Keratinocyte (primary cell): ENCODE data around the gene CHST8. TPM values are rescaled to one million over a fixed set of nuclear protein-coding genes. Genes with fewer than 3 reads are reported as not detected.

ENCODE experiments used
- DNase-seq: peaks from one replicate; pipeline ENCODE4 v3.0.0-alpha.2; 2011; ENCODE audit warnings: low read depth, missing footprints, low spot score
- FAIRE-seq: peaks from 2 replicates; lab custom pipeline; 2011; peaks lifted over from hg19 to GRCh38; lab: Jason Lieb, UNC
- H2AFZ ChIP-seq: 2 replicates; pipeline ENCODE4 v1.6.0; 2012; ENCODE audit warnings: low read length, control low read depth, inconsistent platforms; ENCODE audit not compliant: control insufficient read depth
- H3K27ac ChIP-seq: 2 replicates; pipeline ENCODE4 v1.5.1; 2011; ENCODE audit warnings: low read length; ENCODE audit not compliant: control insufficient read depth, insufficient read depth
- H3K27me3 ChIP-seq: 3 replicates; pipeline ENCODE4 v1.6.0; 2011; ENCODE audit warnings: low read length; ENCODE audit not compliant: control insufficient read depth, insufficient read depth; ENCODE audit errors: extremely low read depth
- H3K36me3 ChIP-seq, 2 experiments: 2 replicates in 1 of 2; 3 replicates in 1 of 2; pipeline ENCODE4 v1.5.1; 2011; ENCODE audit warnings: low read length in 2 of 2, mild to moderate bottlenecking in 1 of 2; ENCODE audit not compliant: control insufficient read depth in 2 of 2, insufficient read depth in 2 of 2; ENCODE audit errors: extremely low read depth in 1 of 2
- H3K4me1 ChIP-seq: 3 replicates; pipeline ENCODE4 v1.5.1; 2011; ENCODE audit warnings: low read length; ENCODE audit not compliant: control insufficient read depth, insufficient read depth; ENCODE audit errors: extremely low read depth
- H3K4me2 ChIP-seq: 3 replicates; pipeline ENCODE4 v1.6.0; 2011; ENCODE audit warnings: low read depth, low read length; ENCODE audit not compliant: control insufficient read depth, insufficient read depth; ENCODE audit errors: extremely low read depth
- H3K4me3 ChIP-seq, 3 experiments: fragments of 200-600 bp in 1 of 3; sonication (generic) in 1 of 3; 2 replicates in 2 of 3; 3 replicates in 1 of 3; pipeline ENCODE4 v1.5.1; 2011 to 2016; ENCODE audit warnings: low read length in 3 of 3, mild to moderate bottlenecking in 3 of 3, control low read depth in 2 of 3, inconsistent platforms in 1 of 3, low read depth in 1 of 3, mixed read lengths in 1 of 3, mixed run types in 1 of 3, moderate library complexity in 1 of 3; ENCODE audit not compliant: control insufficient read depth in 2 of 3, insufficient read depth in 2 of 3; ENCODE audit errors: extremely low read depth in 1 of 3
- H3K79me2 ChIP-seq: 2 replicates; pipeline ENCODE4 v1.6.0; 2012; ENCODE audit warnings: low read length; ENCODE audit not compliant: control insufficient read depth, insufficient read depth
- H3K9ac ChIP-seq: 3 replicates; pipeline ENCODE4 v1.6.0; 2011; ENCODE audit warnings: low read length; ENCODE audit not compliant: control insufficient read depth, insufficient read depth; ENCODE audit errors: extremely low read depth
- H3K9me1 ChIP-seq: 3 replicates; pipeline ENCODE4 v1.6.0; 2011; ENCODE audit warnings: low read length; ENCODE audit not compliant: control insufficient read depth, insufficient read depth; ENCODE audit errors: extremely low read depth
- H3K9me3 ChIP-seq: 2 replicates; pipeline ENCODE4 v1.5.1; 2012; ENCODE audit warnings: low read depth, low read length; ENCODE audit not compliant: control insufficient read depth
- H4K20me1 ChIP-seq: 3 replicates; pipeline ENCODE4 v1.6.0; 2011; ENCODE audit warnings: low read length; ENCODE audit not compliant: control insufficient read depth, insufficient read depth; ENCODE audit errors: extremely low read depth
- EZH2 ChIP-seq: IDR thresholded peaks from one replicate; pipeline ENCODE4 v1.6.1; 2012; ENCODE audit warnings: inconsistent platforms, mild to moderate bottlenecking, low read length, moderate library complexity
- dilution Hi-C: fragments of 300-500 bp; cut with MboI; formaldehyde crosslinking; loops from one replicate; pipeline ENCODE4 v1.7.0; 2020; ENCODE audit warnings: low sequenced_read_pairs; ENCODE audit not compliant: extremely low pct_ligation_motif_present
- polyA plus RNA-seq, 5 experiments: library from polyadenylated mRNA; depleted of rRNA in 3 of 5; stranded (reverse) in 3 of 5; stranded (forward) in 1 of 5; unstranded in 1 of 5; fragments of >200 nt; gene quantifications; 1 replicate in 1 of 5; 2 replicates in 3 of 5; 3 replicates in 1 of 5; pipeline versions ENCODE4 v1.2.1 to v1.2.3, GENCODE V29; 2011 to 2012; ENCODE audit warnings: missing spikeins in 2 of 5, low read depth in 1 of 5, low replicate concordance in 1 of 5
- TF ChIP-seq, protein P1 (sequence below), 3 experiments: IDR thresholded peaks in 1 of 3; conservative IDR thresholded peaks in 1 of 3; optimal IDR thresholded peaks in 1 of 3; 2 replicates in 2 of 3; 3 replicates in 1 of 3; pipeline versions ENCODE3 to v1.5.1; 2011; ENCODE audit warnings: low read length in 3 of 3, mild to moderate bottlenecking in 3 of 3, moderate library complexity in 2 of 3, control low read depth in 1 of 3, inconsistent platforms in 1 of 3; ENCODE audit not compliant: insufficient read depth in 2 of 3; ENCODE audit errors: extremely low read depth in 1 of 3

Gene CHST8
- polyA plus RNA-seq, 1 donor (not counting 4 experiments of a cell fraction or from before 2014, with no cell fraction given): not detected

DNA sequence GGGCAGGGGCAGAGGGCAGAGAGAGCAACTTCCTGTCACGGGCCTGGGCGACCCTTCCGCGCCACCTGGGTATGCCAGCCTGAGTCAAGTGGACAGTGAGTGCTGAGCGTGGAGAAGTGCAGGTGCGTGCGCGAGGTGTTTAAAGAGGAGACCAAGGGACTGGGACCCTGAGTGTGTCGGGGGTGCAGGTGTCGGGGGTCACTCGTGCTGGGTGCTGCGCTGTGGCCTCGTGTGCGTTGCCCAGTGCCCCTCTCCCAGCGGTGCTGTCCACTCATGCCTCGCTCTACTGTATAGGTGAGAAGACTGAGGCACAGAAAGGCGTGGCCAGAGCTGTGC lies 156.0 kb downstream of the CHST8 start:
- H3K9me1 ChIP-seq: no peaks in the 10 kb centered on the region
- peaks cover 3% of the 10 kb centered on the region for H3K4me1 ChIP-seq
- peaks cover 27% of the 10 kb centered on the region for H3K27me3 ChIP-seq
- no peak overlapping the region for H2AFZ ChIP-seq
- FAIRE-seq (no peak), DNase-seq (no peak)
- H3K4me3 ChIP-seq: no peak overlapping the region
- dilution Hi-C loops: no loop called here
- H3K79me2 ChIP-seq: no peaks in the 10 kb centered on the region
- no peak for TF ChIP-seq EZH2
- TF ChIP-seq, protein P1, sequence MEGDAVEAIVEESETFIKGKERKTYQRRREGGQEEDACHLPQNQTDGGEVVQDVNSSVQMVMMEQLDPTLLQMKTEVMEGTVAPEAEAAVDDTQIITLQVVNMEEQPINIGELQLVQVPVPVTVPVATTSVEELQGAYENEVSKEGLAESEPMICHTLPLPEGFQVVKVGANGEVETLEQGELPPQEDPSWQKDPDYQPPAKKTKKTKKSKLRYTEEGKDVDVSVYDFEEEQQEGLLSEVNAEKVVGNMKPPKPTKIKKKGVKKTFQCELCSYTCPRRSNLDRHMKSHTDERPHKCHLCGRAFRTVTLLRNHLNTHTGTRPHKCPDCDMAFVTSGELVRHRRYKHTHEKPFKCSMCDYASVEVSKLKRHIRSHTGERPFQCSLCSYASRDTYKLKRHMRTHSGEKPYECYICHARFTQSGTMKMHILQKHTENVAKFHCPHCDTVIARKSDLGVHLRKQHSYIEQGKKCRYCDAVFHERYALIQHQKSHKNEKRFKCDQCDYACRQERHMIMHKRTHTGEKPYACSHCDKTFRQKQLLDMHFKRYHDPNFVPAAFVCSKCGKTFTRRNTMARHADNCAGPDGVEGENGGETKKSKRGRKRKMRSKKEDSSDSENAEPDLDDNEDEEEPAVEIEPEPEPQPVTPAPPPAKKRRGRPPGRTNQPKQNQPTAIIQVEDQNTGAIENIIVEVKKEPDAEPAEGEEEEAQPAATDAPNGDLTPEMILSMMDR (optimal IDR thresholded peaks at IDR 0.05 in 1 of 3, IDR thresholded peaks at IDR 0.05 in 1 of 3, conservative IDR thresholded peaks at IDR 0.05 in 1 of 3; ENCODE audit: extremely low read depth in 1 of 3, insufficient read depth in 2 of 3, low read length in 3 of 3): no peak
- no peaks in the 10 kb centered on the region for H4K20me1 ChIP-seq
- no peak overlapping the region for H3K27ac ChIP-seq
- H3K9ac ChIP-seq: no peak overlapping the region
- H3K9me3 ChIP-seq: no peaks in the 10 kb centered on the region
- no peak overlapping the region for H3K4me2 ChIP-seq
- no peaks in the 10 kb centered on the region for H3K36me3 ChIP-seq

DNA sequence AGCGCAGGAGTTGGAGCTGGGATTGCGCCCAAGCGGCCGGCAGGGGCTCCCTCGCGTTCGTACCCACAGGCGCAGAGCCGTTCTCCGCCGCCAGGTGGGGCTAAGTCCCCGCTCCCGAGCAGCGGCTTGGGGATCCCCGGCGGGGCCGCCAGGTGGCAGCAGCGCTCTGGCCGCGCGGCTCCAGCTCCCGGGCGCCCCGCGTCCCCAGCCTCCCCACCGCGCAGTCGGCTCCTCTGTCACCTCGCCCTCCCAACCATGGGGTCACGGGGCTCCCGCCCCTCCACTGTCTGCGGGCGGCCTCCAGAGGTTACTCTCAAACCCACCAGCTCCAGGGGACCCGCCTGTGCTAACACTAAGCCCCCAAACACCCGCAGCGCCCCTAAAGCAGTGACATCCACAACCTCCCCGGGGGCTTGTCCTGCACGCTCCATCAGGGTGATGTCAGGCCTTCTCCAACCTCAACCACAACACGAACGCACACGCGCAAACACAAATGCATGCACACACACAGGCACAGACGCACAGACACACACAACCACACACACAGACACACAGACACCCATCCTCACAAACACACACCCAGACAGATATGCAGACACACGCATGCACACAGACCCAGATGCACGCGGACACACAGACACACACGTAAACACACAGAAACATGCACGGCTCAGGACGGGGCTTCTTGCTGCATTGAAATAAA lies 156.5 kb downstream of the CHST8 start:
- no peaks in the 10 kb centered on the region for H3K36me3 ChIP-seq
- no peak overlapping the region for H3K4me2 ChIP-seq
- no peak overlapping the region for H2AFZ ChIP-seq
- H3K9me3 ChIP-seq: no peaks in the 10 kb centered on the region
- H4K20me1 ChIP-seq: no peaks in the 10 kb centered on the region
- DNase-seq (no peak), FAIRE-seq (no peak)
- H3K27me3 ChIP-seq: peaks cover 27% of the 10 kb centered on the region
- TF ChIP-seq, protein P1 (optimal IDR thresholded peaks at IDR 0.05 in 1 of 3, IDR thresholded peaks at IDR 0.05 in 1 of 3, conservative IDR thresholded peaks at IDR 0.05 in 1 of 3; ENCODE audit: extremely low read depth in 1 of 3, insufficient read depth in 2 of 3, low read length in 3 of 3): peak; percentile 99 to 100 (median 100)
- no peak for TF ChIP-seq EZH2
- no peaks in the 10 kb centered on the region for H3K79me2 ChIP-seq
- no peak overlapping the region for H3K27ac ChIP-seq
- no peak overlapping the region for H3K4me3 ChIP-seq
- dilution Hi-C loops: no loop called here
- no peaks in the 10 kb centered on the region for H3K9me1 ChIP-seq
- no peak overlapping the region for H3K9ac ChIP-seq
- peaks cover 3% of the 10 kb centered on the region for H3K4me1 ChIP-seq
